Spleen (tissue), 11 donors: ENCODE data around the gene SLC35F3. TPM values are rescaled to one million over a fixed set of nuclear protein-coding genes. Genes with fewer than 3 reads are reported as not detected.

Source experiments
- DNase-seq: peaks from one replicate; pipeline ENCODE4 v3.0.0-alpha.2; 2020
- H3K27ac ChIP-seq, 8 donors: fragments of 200-600 bp; sonication (generic) in 7 of 8; 1 replicate in 4 of 8; 2 replicates in 4 of 8; pipeline versions ENCODE4 v1.5.0 to v1.8.0; 2016 to 2021; ENCODE audit warnings: inconsistent platforms in 4 of 8, mild to moderate bottlenecking in 4 of 8, moderate library complexity in 1 of 8
- H3K27me3 ChIP-seq, 7 donors: fragments of 200-600 bp; sonication (generic) in 6 of 7; replicated peaks in 1 of 7; 1 replicate in 4 of 7; 2 replicates in 3 of 7; pipeline versions ENCODE4 v1.5.0 to v1.8.0; 2016 to 2021; ENCODE audit warnings: inconsistent platforms in 3 of 7, mild to moderate bottlenecking in 1 of 7
- H3K36me3 ChIP-seq, 6 donors: fragments of 200-600 bp; sonication (generic) in 5 of 6; 1 replicate in 4 of 6; 2 replicates in 2 of 6; pipeline versions ENCODE4 v1.5.0 to v1.8.0; 2016 to 2021; ENCODE audit warnings: inconsistent platforms in 2 of 6
- H3K4me1 ChIP-seq, 6 donors: fragments of 200-600 bp; sonication (generic) in 5 of 6; 1 replicate in 3 of 6; 2 replicates in 3 of 6; pipeline versions ENCODE4 v1.5.0 to v1.8.0; 2016 to 2021; ENCODE audit warnings: inconsistent platforms in 3 of 6
- H3K4me3 ChIP-seq, 8 donors: fragments of 200-600 bp; sonication (generic) in 7 of 8; 1 replicate in 4 of 8; 2 replicates in 4 of 8; pipeline versions ENCODE4 v1.5.0 to v1.8.0; 2016 to 2021; ENCODE audit warnings: inconsistent platforms in 4 of 8, mild to moderate bottlenecking in 4 of 8, moderate library complexity in 2 of 8
- H3K9me3 ChIP-seq, 8 donors: fragments of 200-600 bp; sonication (generic) in 7 of 8; 1 replicate in 4 of 8; 2 replicates in 4 of 8; pipeline versions ENCODE4 v1.5.0 to v1.8.0; 2016 to 2021; ENCODE audit warnings: inconsistent platforms in 4 of 8
- CTCF ChIP-seq, 11 experiments: fragments of 200-600 bp in 7 of 11; fragments of 450-650 bp in 4 of 11; sonication (generic) in 4 of 11; IDR thresholded peaks in 8 of 11; conservative IDR thresholded peaks in 3 of 11; 1 replicate in 7 of 11; 2 replicates in 4 of 11; pipeline versions ENCODE4 v1.4.0 to v1.8.0; 2016 to 2021; ENCODE audit warnings: antibody characterized with exemption in 11 of 11, inconsistent platforms in 4 of 11, mild to moderate bottlenecking in 1 of 11
- POLR2A ChIP-seq, 3 donors: fragments of 450-650 bp; IDR thresholded peaks; one replicate each; pipeline ENCODE4 v1.5.1; 2017; ENCODE audit warnings: antibody characterized with exemption in 3 of 3, mild to moderate bottlenecking in 1 of 3
- POLR2AphosphoS5 ChIP-seq, 3 donors: sonication (generic); formaldehyde crosslinking; IDR thresholded peaks; one replicate each; pipeline ENCODE4 v1.5.1; 2017; ENCODE audit warnings: antibody characterized with exemption in 3 of 3
- WGBS, 5 donors: extraction: QIAGEN DNeasy Blood & Tissue Kit in 3 of 5; methylation state at CpG; one replicate each; pipeline versions ENCODE4 v1.1.5 to v1.1.7; 2013 to 2018; 5-methylcytosine and 5-hydroxymethylcytosine counted together
- intact Hi-C: fragments of 100-400 bp; cut with DNase I; formaldehyde crosslinking; loops from one replicate; pipeline ENCODE4 v1.15.0; 2023; ENCODE audit warnings: low total_unique reads
- polyA plus RNA-seq, 3 donors: library from polyadenylated mRNA; stranded (reverse); fragments of 200-250 nt; gene quantifications; one replicate each; pipeline ENCODE4 v1.2.1, GENCODE V29; 2013
- total RNA-seq, 7 donors: library from RNA; depleted of rRNA in 3 of 7; stranded (reverse); fragments of >200 nt in 3 of 7; fragmentation: NEBNext Ultra II Directional in 4 of 7; extraction: Animal tissue kit (Norgen Biotek cat#: 25700) in 4 of 7; gene quantifications; one replicate each; pipeline versions ENCODE4 v1.1.0 to v1.2.1, GENCODE V29; 2016 to 2021
- donor health status: healthy with polysubstance abuse.
- donor health status: DM: no; HTN: no; CAD: no; lungs with moderate emphysema.
- donor health status: DM: no; HTN: no; CAD: no.
- donor health status: Bipolar disorder and iron deficiency.
- donor health status: healthy.
- donor health status: DM: no; HTN: no; CAD: no.
- donor health status: DM: yes; HTN: yes; CAD: no.

SLC35F3 gene
- total and polyA plus RNA-seq, 10 donors: 0.03 to 0.44 (median 0.11) TPM; not detected in 5

- no peaks in the 10 kb centered on the region for H3K4me1 ChIP-seq
- intact Hi-C loops: no loop called here
- peaks cover 0 to 42% (median 25%) of the 10 kb centered on the region in 8 donors for H3K9me3 ChIP-seq
- no peak for DNase-seq
- no peak overlapping the region for H3K4me3 ChIP-seq
- no peak for TF ChIP-seq CTCF (IDR thresholded peaks at IDR 0.05 in 8 of 11, conservative IDR thresholded peaks at IDR 0.05 in 3 of 11)
- TF ChIP-seq POLR2A (IDR thresholded peaks at IDR 0.05): no peak
- no peak for TF ChIP-seq POLR2AphosphoS5 (IDR thresholded peaks at IDR 0.05)
- H3K36me3 ChIP-seq: no peaks in the 10 kb centered on the region
- no peaks in the 10 kb centered on the region for H3K27me3 ChIP-seq
- no peak overlapping the region for H3K27ac ChIP-seq
Observed at GRCh38 chr1:234047123-234047522, 142.6 kb downstream of the SLC35F3 start.

DNA sequence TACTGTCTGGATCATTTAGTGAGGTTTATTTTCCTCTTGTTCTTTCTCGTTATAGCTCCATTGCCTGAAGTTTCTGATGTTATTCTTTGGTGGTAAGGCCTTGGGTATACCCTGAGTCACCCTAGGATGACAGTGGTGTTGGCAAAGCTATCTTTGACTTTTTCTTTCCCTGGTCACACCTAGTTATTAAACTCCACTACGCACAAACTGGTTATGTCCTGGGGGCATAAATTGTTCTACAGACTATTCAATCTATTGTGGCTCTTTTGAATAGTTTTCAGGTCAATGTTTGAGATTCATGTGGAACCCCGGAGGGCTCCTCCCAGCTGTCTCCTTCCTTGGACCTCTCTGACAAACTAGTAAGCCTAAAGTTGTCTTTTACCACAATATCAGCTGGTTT is 157.7 kb downstream of the SLC35F3 start:
- intact Hi-C loops: loop anchor here (5.0 to 10.0 kb wide), 2 partner anchors 667 to 755 kb away; no protein-coding TSS in a partner anchor
- Histone ChIP-seq H3K27me3 (peaks cover 0 to 5% (median 0%) of the 10 kb centered on the region in 7 donors), H3K4me1 (no peaks in the 10 kb centered on the region), H3K36me3 (no peaks in the 10 kb centered on the region), H3K4me3 (no peak overlapping the region), H3K9me3 (peaks cover 0 to 20% (median 15%) of the 10 kb centered on the region in 8 donors), H3K27ac (no peak overlapping the region)
- TF ChIP-seq POLR2A (IDR thresholded peaks at IDR 0.05): no peak
- no peak for TF ChIP-seq POLR2AphosphoS5 (IDR thresholded peaks at IDR 0.05)
- no peak for TF ChIP-seq CTCF (IDR thresholded peaks at IDR 0.05 in 8 of 11, conservative IDR thresholded peaks at IDR 0.05 in 3 of 11)
- no peak for DNase-seq
- 54 to 83% (median 60%) methylated on average over 3 of the region's 3 CpGs for WGBS, 5 donors

GRCh38 chr1:234065794-234066447 is 161.4 kb downstream of the SLC35F3 start:
- Histone ChIP-seq H3K27ac (no peak overlapping the region), H3K4me1 (no peaks in the 10 kb centered on the region), H3K36me3 (no peaks in the 10 kb centered on the region), H3K4me3 (no peak overlapping the region), H3K9me3 (peaks cover 0 to 17% (median 15%) of the 10 kb centered on the region in 8 donors), H3K27me3 (peaks cover 0 to 5% (median 0%) of the 10 kb centered on the region in 7 donors)
- TF ChIP-seq CTCF (IDR thresholded peaks at IDR 0.05 in 8 of 11, conservative IDR thresholded peaks at IDR 0.05 in 3 of 11): peak in 10 of 11 experiments; percentile 6 to 78 (median 63)
- TF ChIP-seq POLR2A (IDR thresholded peaks at IDR 0.05): no peak
- TF ChIP-seq POLR2AphosphoS5 (IDR thresholded peaks at IDR 0.05): no peak
- DNase-seq: peak; percentile 87
- intact Hi-C loops: loop anchor here (10.0 kb wide), 1 partner anchor 671 kb away; no protein-coding TSS in a partner anchor
- 20 to 26% (median 26%) methylated on average over 17 of the region's 17 CpGs for WGBS, 5 donors

- no peaks in the 10 kb centered on the region for H3K36me3 ChIP-seq
- no peak for DNase-seq
- H3K4me1 ChIP-seq: no peaks in the 10 kb centered on the region
- no peak for TF ChIP-seq POLR2AphosphoS5 (IDR thresholded peaks at IDR 0.05)
- TF ChIP-seq POLR2A (IDR thresholded peaks at IDR 0.05): no peak
- TF ChIP-seq CTCF (IDR thresholded peaks at IDR 0.05 in 8 of 11, conservative IDR thresholded peaks at IDR 0.05 in 3 of 11): no peak
- no peak overlapping the region for H3K4me3 ChIP-seq
- intact Hi-C loops: loop anchor here (10.0 kb wide), 1 partner anchor 673 kb away; no protein-coding TSS in a partner anchor
- 75 to 84% (median 78%) methylated on average over 7 to 8 of the region's 8 CpGs for WGBS, 5 donors
- H3K27me3 ChIP-seq: peaks cover 0 to 5% (median 0%) of the 10 kb centered on the region in 7 donors
- H3K27ac ChIP-seq: no peak overlapping the region
- no peaks in the 10 kb centered on the region for H3K9me3 ChIP-seq
Observed at GRCh38 chr1:234067581-234068337, 163.3 kb downstream of the SLC35F3 start.
